ENCODE data around the gene KIAA1191.

KIAA1191 gene

DNA sequence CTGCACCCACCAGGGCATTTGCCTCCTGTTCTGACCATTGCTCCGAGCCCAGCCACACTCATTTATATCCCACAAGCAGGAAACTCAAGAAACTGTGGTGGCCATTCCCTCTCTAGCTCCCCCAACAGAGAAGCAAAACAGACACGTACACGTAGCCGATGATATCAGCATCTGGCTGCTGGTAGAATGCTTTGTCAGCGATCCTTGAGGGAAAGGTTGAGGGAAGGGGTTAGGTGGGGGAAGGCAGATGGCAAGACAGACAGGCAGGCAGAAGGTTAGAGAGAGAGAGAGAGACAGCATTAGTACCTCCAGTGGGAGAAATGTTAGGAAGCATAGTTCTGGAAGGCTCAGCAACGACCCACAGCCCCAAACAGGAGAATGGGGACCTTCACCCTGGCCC is 34.8 kb upstream of the KIAA1191 start:
- DNase-seq (ENCODE audit: low read depth): no peak
- TF ChIP-seq, protein P1, sequence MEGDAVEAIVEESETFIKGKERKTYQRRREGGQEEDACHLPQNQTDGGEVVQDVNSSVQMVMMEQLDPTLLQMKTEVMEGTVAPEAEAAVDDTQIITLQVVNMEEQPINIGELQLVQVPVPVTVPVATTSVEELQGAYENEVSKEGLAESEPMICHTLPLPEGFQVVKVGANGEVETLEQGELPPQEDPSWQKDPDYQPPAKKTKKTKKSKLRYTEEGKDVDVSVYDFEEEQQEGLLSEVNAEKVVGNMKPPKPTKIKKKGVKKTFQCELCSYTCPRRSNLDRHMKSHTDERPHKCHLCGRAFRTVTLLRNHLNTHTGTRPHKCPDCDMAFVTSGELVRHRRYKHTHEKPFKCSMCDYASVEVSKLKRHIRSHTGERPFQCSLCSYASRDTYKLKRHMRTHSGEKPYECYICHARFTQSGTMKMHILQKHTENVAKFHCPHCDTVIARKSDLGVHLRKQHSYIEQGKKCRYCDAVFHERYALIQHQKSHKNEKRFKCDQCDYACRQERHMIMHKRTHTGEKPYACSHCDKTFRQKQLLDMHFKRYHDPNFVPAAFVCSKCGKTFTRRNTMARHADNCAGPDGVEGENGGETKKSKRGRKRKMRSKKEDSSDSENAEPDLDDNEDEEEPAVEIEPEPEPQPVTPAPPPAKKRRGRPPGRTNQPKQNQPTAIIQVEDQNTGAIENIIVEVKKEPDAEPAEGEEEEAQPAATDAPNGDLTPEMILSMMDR (IDR thresholded peaks at IDR 0.05; ENCODE audit: control insufficient read depth, insufficient read depth, low read depth, low read length, missing control alignments): no peak

DNA sequence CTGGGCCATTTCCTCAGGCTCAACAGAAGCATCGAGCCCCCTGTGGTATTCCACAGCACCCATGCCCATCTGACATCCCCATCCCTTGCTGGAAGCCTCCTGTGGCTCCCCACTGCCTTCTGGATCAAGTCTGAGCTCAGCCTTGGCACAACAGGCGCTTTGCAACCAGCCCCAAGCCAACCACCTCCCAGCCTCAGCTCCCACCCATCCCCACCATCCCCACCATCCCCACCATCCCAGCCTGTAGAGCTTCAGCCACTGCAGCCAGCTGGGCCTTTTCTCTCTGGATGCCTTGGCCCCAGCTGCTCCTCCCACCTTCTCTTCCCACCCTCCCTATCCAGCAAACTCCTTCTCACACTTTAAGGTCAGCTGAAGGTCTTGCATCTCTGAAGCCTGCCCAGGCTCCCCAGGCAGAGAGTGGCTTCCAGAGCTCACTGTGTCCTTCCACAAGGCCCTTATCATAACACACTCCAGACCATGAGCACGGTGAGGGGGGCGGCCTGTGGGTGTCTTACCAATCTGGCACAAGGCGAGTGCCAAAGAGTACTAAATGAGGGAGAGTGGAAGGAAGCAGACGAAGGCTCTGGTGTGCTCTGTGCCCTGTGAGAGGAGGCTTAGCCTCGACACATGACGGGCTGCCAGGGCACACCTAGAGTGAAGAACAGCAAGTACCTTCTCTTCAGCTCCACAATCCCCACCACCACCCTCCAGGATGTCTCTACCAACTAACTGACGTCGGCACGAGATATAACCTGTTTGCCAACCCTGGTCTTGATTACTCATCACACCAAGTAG is 33.5 kb upstream of the KIAA1191 start:
- DNase-seq (ENCODE audit: low read depth): no peak
- H3K4me3 ChIP-seq (ENCODE audit: control insufficient read depth, low read depth, low read length): no peak overlapping the region
- TF ChIP-seq, protein P1 (IDR thresholded peaks at IDR 0.05; ENCODE audit: control insufficient read depth, insufficient read depth, low read depth, low read length, missing control alignments): no peak

More for the DNA sequence above, 34.8 kb upstream of the KIAA1191 start:
- no peak overlapping the region for H3K4me3 ChIP-seq (ENCODE audit: control insufficient read depth, low read depth, low read length)

GRCh38 chr5:176394096-176394495 is 32.5 kb upstream of the KIAA1191 start:
- DNase-seq (ENCODE audit: low read depth): no peak
- TF ChIP-seq, protein P1 (IDR thresholded peaks at IDR 0.05; ENCODE audit: control insufficient read depth, insufficient read depth, low read depth, low read length, missing control alignments): no peak
- no peak overlapping the region for H3K4me3 ChIP-seq (ENCODE audit: control insufficient read depth, low read depth, low read length)

DNA sequence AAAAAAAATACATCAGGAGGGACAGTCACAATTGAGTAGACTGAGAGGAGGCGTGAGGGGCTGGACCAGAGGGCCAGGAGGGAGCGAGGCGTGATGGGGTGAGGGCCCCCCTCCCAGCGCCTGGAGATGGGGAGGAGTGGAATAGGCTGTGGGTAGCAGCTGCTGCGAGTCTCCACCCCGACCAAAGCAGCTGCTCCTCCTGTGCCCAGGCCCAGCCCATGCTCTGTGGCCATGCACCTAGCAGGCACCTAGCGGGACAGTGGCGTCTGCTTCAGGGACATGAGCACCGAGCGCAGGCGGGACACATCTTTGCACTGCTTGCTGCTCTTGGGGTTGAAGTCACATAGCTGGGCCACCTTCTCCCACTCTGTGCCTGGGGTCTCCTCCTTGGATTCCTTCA is 31.0 kb upstream of the KIAA1191 start:
- no peak overlapping the region for H3K4me3 ChIP-seq (ENCODE audit: control insufficient read depth, low read depth, low read length)
- no peak for DNase-seq (ENCODE audit: low read depth)
- TF ChIP-seq, protein P1 (IDR thresholded peaks at IDR 0.05; ENCODE audit: control insufficient read depth, insufficient read depth, low read depth, low read length, missing control alignments): no peak

DNA sequence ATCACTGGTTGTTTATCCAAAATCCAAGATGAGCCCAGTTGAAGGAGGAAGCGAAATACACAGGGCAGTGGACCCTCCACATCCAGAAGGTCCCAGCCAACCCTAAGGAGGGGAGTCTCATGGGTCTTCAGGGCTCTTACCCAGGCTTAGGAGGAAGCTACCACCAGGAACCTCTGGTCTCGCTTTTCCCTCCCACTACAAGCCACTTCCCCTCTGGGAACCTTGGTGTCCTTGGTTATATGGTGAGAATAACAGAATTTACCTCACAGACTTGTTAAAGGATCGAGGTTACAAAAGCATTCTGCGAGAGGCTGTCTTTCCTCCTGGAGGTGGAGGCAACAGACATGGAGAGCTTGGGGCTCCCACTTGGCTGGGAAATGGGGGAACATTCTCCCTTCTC is 30.4 kb upstream of the KIAA1191 start:
- H3K4me3 ChIP-seq (ENCODE audit: control insufficient read depth, low read depth, low read length): no peak overlapping the region
- TF ChIP-seq, protein P1 (IDR thresholded peaks at IDR 0.05; ENCODE audit: control insufficient read depth, insufficient read depth, low read depth, low read length, missing control alignments): no peak
- DNase-seq (ENCODE audit: low read depth): no peak

- no peak for DNase-seq (ENCODE audit: low read depth)
- no peak overlapping the region for H3K4me3 ChIP-seq (ENCODE audit: control insufficient read depth, low read depth, low read length)
- TF ChIP-seq, protein P1 (IDR thresholded peaks at IDR 0.05; ENCODE audit: control insufficient read depth, insufficient read depth, low read depth, low read length, missing control alignments): no peak
Observed at GRCh38 chr5:176391479-176391878, 29.9 kb upstream of the KIAA1191 start.

All from AG09309 (cell line).